Measurements from ENCODE around the gene SLC15A3. TPM values are rescaled to one million over a fixed set of nuclear protein-coding genes. Genes with fewer than 3 reads are reported as not detected.

Gene SLC15A3
- total RNA-seq, 1 donor from 2014 or later, result 66.3 TPM

DNA sequence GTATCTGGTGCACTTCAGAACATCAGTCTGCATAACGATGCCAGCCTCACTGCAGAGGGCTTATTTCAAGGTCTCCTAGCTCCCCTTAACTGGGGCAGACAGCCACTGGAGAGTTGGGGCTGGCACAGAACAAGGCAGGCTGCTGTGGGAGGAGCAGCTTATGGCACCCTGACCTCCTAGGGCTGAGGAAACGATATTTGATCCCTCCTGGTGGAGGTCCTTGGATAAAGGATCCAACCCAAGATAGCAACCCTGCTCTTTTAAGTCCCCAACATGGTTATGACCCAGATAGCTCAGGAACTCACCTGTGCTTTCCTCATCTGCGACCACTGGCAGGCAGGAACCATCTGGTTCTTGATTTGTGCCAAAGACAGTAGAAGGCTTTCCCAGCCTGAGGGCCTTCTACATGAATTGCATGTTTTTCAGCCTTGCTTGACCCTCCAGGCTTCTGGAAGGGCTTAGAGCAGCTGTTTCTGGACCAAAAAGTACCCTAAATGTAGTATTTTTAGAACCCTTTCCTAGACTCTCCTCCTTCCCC is 35.2 kb downstream of the SLC15A3 start:
- H3K9me3 Mint-ChIP-seq (ENCODE audit: unreplicated experiment), result peaks cover 1% of the 10 kb centered on the region
- H3K4me3 ChIP-seq (ENCODE audit: insufficient read depth, low read depth, low read length), result no peak overlapping the region
- no peak for TF ChIP-seq EZH2 (IDR thresholded peaks at IDR 0.05; ENCODE audit: insufficient read depth, low read length)
- TF ChIP-seq, protein P1, sequence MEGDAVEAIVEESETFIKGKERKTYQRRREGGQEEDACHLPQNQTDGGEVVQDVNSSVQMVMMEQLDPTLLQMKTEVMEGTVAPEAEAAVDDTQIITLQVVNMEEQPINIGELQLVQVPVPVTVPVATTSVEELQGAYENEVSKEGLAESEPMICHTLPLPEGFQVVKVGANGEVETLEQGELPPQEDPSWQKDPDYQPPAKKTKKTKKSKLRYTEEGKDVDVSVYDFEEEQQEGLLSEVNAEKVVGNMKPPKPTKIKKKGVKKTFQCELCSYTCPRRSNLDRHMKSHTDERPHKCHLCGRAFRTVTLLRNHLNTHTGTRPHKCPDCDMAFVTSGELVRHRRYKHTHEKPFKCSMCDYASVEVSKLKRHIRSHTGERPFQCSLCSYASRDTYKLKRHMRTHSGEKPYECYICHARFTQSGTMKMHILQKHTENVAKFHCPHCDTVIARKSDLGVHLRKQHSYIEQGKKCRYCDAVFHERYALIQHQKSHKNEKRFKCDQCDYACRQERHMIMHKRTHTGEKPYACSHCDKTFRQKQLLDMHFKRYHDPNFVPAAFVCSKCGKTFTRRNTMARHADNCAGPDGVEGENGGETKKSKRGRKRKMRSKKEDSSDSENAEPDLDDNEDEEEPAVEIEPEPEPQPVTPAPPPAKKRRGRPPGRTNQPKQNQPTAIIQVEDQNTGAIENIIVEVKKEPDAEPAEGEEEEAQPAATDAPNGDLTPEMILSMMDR (IDR thresholded peaks at IDR 0.05; ENCODE audit: insufficient read depth, low read depth, low read length), result no peak
- no peaks in the 10 kb centered on the region for H3K9me3 ChIP-seq (ENCODE audit: insufficient read depth, low read depth, low read length)
- H3K27ac ChIP-seq (ENCODE audit: low read depth, low read length), result no peak overlapping the region
- no peak overlapping the region for H3K4me2 ChIP-seq (ENCODE audit: low read length)
- peaks cover 15% of the 10 kb centered on the region for H3K36me3 ChIP-seq (ENCODE audit: insufficient read depth, low read length)
- peaks cover 17% of the 10 kb centered on the region for H3K4me1 Mint-ChIP-seq (ENCODE audit: low read depth, unreplicated experiment)
- H3K9ac ChIP-seq (ENCODE audit: low read length), result no peak overlapping the region
- peaks cover 36% of the 10 kb centered on the region for H3K4me1 ChIP-seq (ENCODE audit: insufficient read depth, low read length)
- peaks cover 13% of the 10 kb centered on the region for H3K36me3 Mint-ChIP-seq (ENCODE audit: low read depth, unreplicated experiment)
- H3K27ac Mint-ChIP-seq (ENCODE audit: unreplicated experiment), result no peak overlapping the region
- H3K27me3 Mint-ChIP-seq (ENCODE audit: low read depth, unreplicated experiment), result peaks cover 2% of the 10 kb centered on the region
- H4K20me1 ChIP-seq (ENCODE audit: insufficient read depth, low read length), result peaks cover 27% of the 10 kb centered on the region
- H3K4me3 Mint-ChIP-seq (ENCODE audit: unreplicated experiment), result no peak overlapping the region
- FAIRE-seq (no peak), DNase-seq (ENCODE audit: low read depth) (no peak)
- peaks cover 56% of the 10 kb centered on the region for H3K79me2 ChIP-seq (ENCODE audit: insufficient read depth, low read length)
- H2AFZ ChIP-seq (ENCODE audit: low read depth, low read length), result no peak overlapping the region
- peaks cover 4% of the 10 kb centered on the region for H3K27me3 ChIP-seq (ENCODE audit: insufficient read depth, low read length)

DNA sequence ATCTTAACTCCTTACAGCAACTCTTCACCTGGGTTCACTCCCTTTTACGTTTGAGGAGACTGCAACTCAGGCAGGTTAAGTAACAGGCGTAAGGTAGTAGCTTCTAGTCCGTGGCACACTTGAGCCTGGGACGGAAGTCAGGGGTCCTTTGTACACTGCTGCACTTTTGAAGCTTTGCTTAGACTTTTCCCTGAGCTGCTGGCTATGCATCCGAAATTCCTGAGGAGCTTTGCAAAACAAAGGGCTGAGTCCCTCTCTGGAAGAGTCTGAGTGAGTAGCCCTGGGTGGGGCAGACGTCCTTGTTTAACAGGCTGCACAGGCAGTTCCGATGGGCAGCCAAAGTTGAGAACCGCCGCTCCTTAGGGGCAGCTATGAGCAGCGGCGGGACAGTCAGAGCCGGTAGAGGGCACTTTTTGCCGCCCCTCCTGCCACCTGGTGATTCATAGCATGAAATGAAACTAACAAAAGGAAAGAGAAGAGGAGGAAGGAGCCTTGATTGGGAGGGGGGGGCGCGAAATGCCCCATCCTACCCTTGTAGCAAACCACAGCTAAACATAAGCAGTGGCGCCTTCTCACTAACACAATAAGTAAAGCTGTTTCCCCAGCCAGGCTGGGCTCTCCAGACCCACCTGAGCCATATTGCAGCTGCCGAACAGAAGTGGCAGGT is 36.6 kb downstream of the SLC15A3 start:
- DNase-seq (ENCODE audit: low read depth), result peak; percentile 48
- FAIRE-seq, result no peak
- Histone ChIP-seq H4K20me1 (ENCODE audit: insufficient read depth, low read length) (peaks cover 24% of the 10 kb centered on the region), H3K4me3 (ENCODE audit: insufficient read depth, low read depth, low read length) (peak overlapping the region; percentile 66), H3K4me2 (ENCODE audit: low read length) (peak overlapping the region; percentile 86), H3K27me3 (ENCODE audit: insufficient read depth, low read length) (peaks cover 6% of the 10 kb centered on the region), H3K79me2 (ENCODE audit: insufficient read depth, low read length) (peaks cover 53% of the 10 kb centered on the region), H3K9me3 (ENCODE audit: insufficient read depth, low read depth, low read length) (no peaks in the 10 kb centered on the region), H2AFZ (ENCODE audit: low read depth, low read length) (peak overlapping the region; percentile 82), H3K4me1 (ENCODE audit: insufficient read depth, low read length) (peaks cover 36% of the 10 kb centered on the region), H3K9ac (ENCODE audit: low read length) (peak overlapping the region; percentile 81), H3K27ac (ENCODE audit: low read depth, low read length) (peak overlapping the region; percentile 84), H3K36me3 (ENCODE audit: insufficient read depth, low read length) (peaks cover 6% of the 10 kb centered on the region)
- Mint-ChIP-seq H3K4me1 (ENCODE audit: low read depth, unreplicated experiment) (peaks cover 17% of the 10 kb centered on the region), H3K27me3 (ENCODE audit: low read depth, unreplicated experiment) (peaks cover 9% of the 10 kb centered on the region), H3K9me3 (ENCODE audit: unreplicated experiment) (peaks cover under 1% of the 10 kb centered on the region), H3K27ac (ENCODE audit: unreplicated experiment) (peak overlapping the region; percentile 88), H3K4me3 (ENCODE audit: unreplicated experiment) (peak overlapping the region; percentile 95), H3K36me3 (ENCODE audit: low read depth, unreplicated experiment) (peaks cover 7% of the 10 kb centered on the region)
- TF ChIP-seq EZH2 (IDR thresholded peaks at IDR 0.05; ENCODE audit: insufficient read depth, low read length), result no peak
- TF ChIP-seq, protein P1 (IDR thresholded peaks at IDR 0.05; ENCODE audit: insufficient read depth, low read depth, low read length), result no peak

All from astrocyte (in vitro differentiated cells and primary cell).